ENCODE results near the gene ZC3H18.

- TF ChIP-seq ISL1 (CRISPR knock-in tag; IDR thresholded peaks at IDR 0.05) = no peak
- no peak for TF ChIP-seq ZNF70 (CRISPR knock-in tag; IDR thresholded peaks at IDR 0.05)
- no peak for TF ChIP-seq PATZ1 (CRISPR knock-in tag; IDR thresholded peaks at IDR 0.05; ENCODE audit: borderline replicate concordance)
- no peak for TF ChIP-seq ZC3H10 (CRISPR knock-in tag; IDR thresholded peaks at IDR 0.05)
- TF ChIP-seq ZFP3 (CRISPR knock-in tag; IDR thresholded peaks at IDR 0.05) = no peak
- TF ChIP-seq SNAI2 (CRISPR knock-in tag; IDR thresholded peaks at IDR 0.05) = no peak
- no peak for TF ChIP-seq ARNTL (CRISPR knock-in tag; IDR thresholded peaks at IDR 0.05; ENCODE audit: borderline replicate concordance, low read depth)
- no peak for TF ChIP-seq ZNF8 (CRISPR knock-in tag; IDR thresholded peaks at IDR 0.05)
- no peak for TF ChIP-seq CREB5 (CRISPR knock-in tag; IDR thresholded peaks at IDR 0.05; ENCODE audit: low read depth)
- no peak for TF ChIP-seq TCF4 (CRISPR knock-in tag; IDR thresholded peaks at IDR 0.05; ENCODE audit: borderline replicate concordance)
- TF ChIP-seq PPARA (CRISPR knock-in tag; IDR thresholded peaks at IDR 0.05; ENCODE audit: borderline replicate concordance) = no peak
Measured at GRCh38 chr16:88665570-88665969, 95.4 kb downstream of the ZC3H18 start.

Measured in SK-N-SH treated with all-trans-retinoic acid at 6 μM for 48 hours (cell line).